Mammary epithelial cell (primary cell): ENCODE measurements around the gene HOXB1.

Experiments
- EZH2 ChIP-seq: IDR thresholded peaks from 2 replicates; pipeline ENCODE4 v1.6.1; 2012; ENCODE audit warnings: low read length, inconsistent platforms, borderline replicate concordance
- TF ChIP-seq, protein P1 (sequence below), 2 donors: IDR thresholded peaks in 1 of 2; conservative IDR thresholded peaks in 1 of 2; 2 replicates each; pipeline ENCODE4 v1.5.1; 2011 to 2012; ENCODE audit warnings: inconsistent platforms in 2 of 2, low read length in 2 of 2, mild to moderate bottlenecking in 2 of 2, control low read depth in 1 of 2, low read depth in 1 of 2; ENCODE audit not compliant: insufficient read depth in 1 of 2; ENCODE audit errors: extremely low read depth in 1 of 2

DNA sequence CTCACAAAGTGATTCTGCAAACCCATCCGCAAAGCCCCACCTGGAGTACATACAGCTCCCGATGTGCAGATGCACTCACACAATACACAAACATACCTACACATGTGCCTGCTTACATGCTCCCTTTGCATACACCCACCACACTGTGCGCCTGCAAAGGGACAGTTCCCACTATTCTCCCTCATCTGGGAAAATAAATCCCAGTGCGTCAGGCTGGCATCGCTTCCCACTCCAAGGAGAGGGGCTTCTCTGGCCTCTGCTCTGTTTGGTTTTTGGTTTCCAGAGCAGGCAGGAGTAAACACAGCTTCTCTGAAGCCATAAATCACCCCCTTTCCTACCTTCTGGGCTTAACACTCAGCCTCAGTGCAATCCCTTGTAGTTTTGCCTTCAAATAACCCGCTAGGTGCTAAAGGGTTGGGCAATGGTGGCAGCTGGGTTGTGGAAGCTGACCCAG is 32.6 kb upstream of the HOXB1 start:
- TF ChIP-seq EZH2 = no peak
- TF ChIP-seq, protein P1, sequence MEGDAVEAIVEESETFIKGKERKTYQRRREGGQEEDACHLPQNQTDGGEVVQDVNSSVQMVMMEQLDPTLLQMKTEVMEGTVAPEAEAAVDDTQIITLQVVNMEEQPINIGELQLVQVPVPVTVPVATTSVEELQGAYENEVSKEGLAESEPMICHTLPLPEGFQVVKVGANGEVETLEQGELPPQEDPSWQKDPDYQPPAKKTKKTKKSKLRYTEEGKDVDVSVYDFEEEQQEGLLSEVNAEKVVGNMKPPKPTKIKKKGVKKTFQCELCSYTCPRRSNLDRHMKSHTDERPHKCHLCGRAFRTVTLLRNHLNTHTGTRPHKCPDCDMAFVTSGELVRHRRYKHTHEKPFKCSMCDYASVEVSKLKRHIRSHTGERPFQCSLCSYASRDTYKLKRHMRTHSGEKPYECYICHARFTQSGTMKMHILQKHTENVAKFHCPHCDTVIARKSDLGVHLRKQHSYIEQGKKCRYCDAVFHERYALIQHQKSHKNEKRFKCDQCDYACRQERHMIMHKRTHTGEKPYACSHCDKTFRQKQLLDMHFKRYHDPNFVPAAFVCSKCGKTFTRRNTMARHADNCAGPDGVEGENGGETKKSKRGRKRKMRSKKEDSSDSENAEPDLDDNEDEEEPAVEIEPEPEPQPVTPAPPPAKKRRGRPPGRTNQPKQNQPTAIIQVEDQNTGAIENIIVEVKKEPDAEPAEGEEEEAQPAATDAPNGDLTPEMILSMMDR (conservative IDR thresholded peaks at IDR 0.05 in 1 of 2, IDR thresholded peaks at IDR 0.05 in 1 of 2; ENCODE audit: extremely low read depth in 1 of 2, insufficient read depth in 1 of 2, low read depth in 1 of 2, low read length in 2 of 2) = no peak
